A673 (cell line): Measurements from ENCODE around the gene COQ8A.

Experiments used
- EZH2 ChIP-seq: fragments of 200-600 bp; sonication (generic); IDR thresholded peaks from 2 replicates; pipeline ENCODE4 v1.6.1; 2017; ENCODE audit warnings: borderline replicate concordance, low read depth, mild to moderate bottlenecking, mixed read lengths, antibody characterized with exemption, low read length; ENCODE audit not compliant: poor library complexity, severe bottlenecking
- TF ChIP-seq, protein P1 (sequence below): fragments of 300-800, 200-600 bp; sonication (generic); conservative IDR thresholded peaks from 2 replicates; pipeline ENCODE4 v1.5.1; 2017; ENCODE audit warnings: low read depth, mild to moderate bottlenecking, antibody characterized with exemption, low read length, moderate library complexity, mixed read lengths

DNA sequence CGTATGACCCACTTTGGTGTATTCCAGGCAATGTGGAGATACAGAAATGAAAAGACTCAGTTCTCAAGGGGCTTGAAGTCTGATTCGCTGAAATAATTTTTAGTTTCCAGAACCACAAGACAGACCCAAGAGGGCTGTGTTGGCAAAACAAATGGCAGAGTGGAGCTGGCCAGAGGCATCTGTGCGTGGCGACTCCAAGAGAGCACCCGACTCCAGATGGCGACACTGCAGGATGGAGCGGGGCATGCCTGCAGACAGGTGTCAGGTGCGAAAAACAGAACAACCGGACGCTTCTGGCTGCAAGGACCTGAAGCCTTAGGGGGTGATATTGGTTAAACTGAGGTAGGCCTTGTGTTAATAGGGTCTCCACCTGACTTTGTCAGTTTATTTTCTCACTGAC lies 31.7 kb upstream of the COQ8A start:
- TF ChIP-seq, protein P1, sequence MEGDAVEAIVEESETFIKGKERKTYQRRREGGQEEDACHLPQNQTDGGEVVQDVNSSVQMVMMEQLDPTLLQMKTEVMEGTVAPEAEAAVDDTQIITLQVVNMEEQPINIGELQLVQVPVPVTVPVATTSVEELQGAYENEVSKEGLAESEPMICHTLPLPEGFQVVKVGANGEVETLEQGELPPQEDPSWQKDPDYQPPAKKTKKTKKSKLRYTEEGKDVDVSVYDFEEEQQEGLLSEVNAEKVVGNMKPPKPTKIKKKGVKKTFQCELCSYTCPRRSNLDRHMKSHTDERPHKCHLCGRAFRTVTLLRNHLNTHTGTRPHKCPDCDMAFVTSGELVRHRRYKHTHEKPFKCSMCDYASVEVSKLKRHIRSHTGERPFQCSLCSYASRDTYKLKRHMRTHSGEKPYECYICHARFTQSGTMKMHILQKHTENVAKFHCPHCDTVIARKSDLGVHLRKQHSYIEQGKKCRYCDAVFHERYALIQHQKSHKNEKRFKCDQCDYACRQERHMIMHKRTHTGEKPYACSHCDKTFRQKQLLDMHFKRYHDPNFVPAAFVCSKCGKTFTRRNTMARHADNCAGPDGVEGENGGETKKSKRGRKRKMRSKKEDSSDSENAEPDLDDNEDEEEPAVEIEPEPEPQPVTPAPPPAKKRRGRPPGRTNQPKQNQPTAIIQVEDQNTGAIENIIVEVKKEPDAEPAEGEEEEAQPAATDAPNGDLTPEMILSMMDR = no peak
- TF ChIP-seq EZH2 = no peak
